GM12891 (cell line): Measurements from ENCODE around the gene TLCD3A.

Experiments used
- PAX5 ChIP-seq: IDR thresholded peaks from 2 replicates; pipeline ENCODE4 v1.6.1; 2011; ENCODE audit warnings: low read length, moderate library complexity, mild to moderate bottlenecking; ENCODE audit not compliant: insufficient read depth, severe bottlenecking
- POLR2A ChIP-seq: IDR thresholded peaks from 2 replicates; pipeline ENCODE4 v1.6.1; 2011; ENCODE audit warnings: low read depth, low read length, control low read depth
- POLR2AphosphoS5 ChIP-seq: IDR thresholded peaks from 2 replicates; pipeline ENCODE4 v1.6.1; 2011; ENCODE audit warnings: low read depth, low read length, control low read depth
- POU2F2 ChIP-seq: IDR thresholded peaks from 2 replicates; pipeline ENCODE4 v1.6.1; 2011; ENCODE audit warnings: low read depth, mild to moderate bottlenecking, control low read depth, low read length, moderate library complexity
- TAF1 ChIP-seq: IDR thresholded peaks from 2 replicates; pipeline ENCODE4 v1.6.1; 2011; ENCODE audit warnings: low read depth, low read length, control low read depth

- TF ChIP-seq POLR2A (no peak), POLR2AphosphoS5 (no peak), PAX5 (no peak), TAF1 (no peak), POU2F2 (no peak)
Observed at GRCh38 chr17:767076-767475, 34.7 kb downstream of the TLCD3A start.
